Neural progenitor cell (in vitro differentiated cells): ENCODE results near the gene PEX14. TPM values are rescaled to one million over a fixed set of nuclear protein-coding genes. Genes with fewer than 3 reads are reported as not detected.
A peak's percentile ranks its signal among the peaks of the same experiment; 100 is the strongest.

ENCODE experiments used
- DNase-seq: peaks from one replicate; pipeline ENCODE4 v3.0.0-alpha.2; 2016; ENCODE audit warnings: low spot score
- H2AFZ ChIP-seq: fragments of 200-600 bp; sonication (generic); replicated peaks from 2 replicates; pipeline ENCODE4 v1.6.1; 2016; ENCODE audit warnings: antibody characterized with exemption
- H3F3A ChIP-seq: fragments of 200-600 bp; sonication (generic); 2 replicates; pipeline ENCODE4 v1.6.1; 2016; ENCODE audit warnings: antibody characterized with exemption, low read depth
- H3K27ac ChIP-seq: fragments of 200-600 bp; sonication (generic); 2 replicates; pipeline ENCODE4 v1.5.1; 2016; ENCODE audit warnings: mild to moderate bottlenecking
- H3K27me3 ChIP-seq: fragments of 200-600 bp; sonication (generic); 2 replicates; pipeline ENCODE4 v1.6.1; 2016; ENCODE audit warnings: mild to moderate bottlenecking, moderate library complexity
- H3K36me3 ChIP-seq: fragments of 200-600 bp; sonication (generic); 2 replicates; pipeline ENCODE4 v1.5.1; 2016
- H3K4me1 ChIP-seq: fragments of 200-600 bp; sonication (generic); 2 replicates; pipeline ENCODE4 v1.6.1; 2016; ENCODE audit warnings: mixed run types
- H3K4me2 ChIP-seq: fragments of 200-600 bp; sonication (generic); 2 replicates; pipeline ENCODE4 v1.6.1; 2016
- H3K4me3 ChIP-seq: fragments of 200-600 bp; sonication (generic); 2 replicates; pipeline ENCODE4 v1.5.1; 2016
- H3K79me2 ChIP-seq: fragments of 200-600 bp; sonication (generic); 2 replicates; pipeline ENCODE4 v1.6.1; 2016; ENCODE audit warnings: low read depth
- H3K9ac ChIP-seq: fragments of 200-600 bp; sonication (generic); 2 replicates; pipeline ENCODE4 v1.6.1; 2016
- H3K9me3 ChIP-seq: fragments of 200-600 bp; sonication (generic); 2 replicates; pipeline ENCODE4 v1.5.1; 2016; ENCODE audit warnings: low read depth
- H4K20me1 ChIP-seq: fragments of 200-600 bp; sonication (generic); 2 replicates; pipeline ENCODE4 v1.6.1; 2016; ENCODE audit warnings: low read depth
- H3K27ac Mint-ChIP-seq: 3 replicates; pipeline ENCODE4 v1.8.0; 2021; ENCODE audit warnings: mixed read lengths
- H3K27me3 Mint-ChIP-seq: 2 replicates; pipeline ENCODE4 v1.8.0; 2022; ENCODE audit warnings: low read depth, mild to moderate bottlenecking, inconsistent platforms, moderate library complexity, mixed read lengths; ENCODE audit not compliant: insufficient read depth
- H3K36me3 Mint-ChIP-seq: 3 replicates; pipeline ENCODE4 v1.8.0; 2021; ENCODE audit warnings: mixed read lengths
- H3K4me1 Mint-ChIP-seq: 3 replicates; pipeline ENCODE4 v1.8.0; 2021; ENCODE audit warnings: mixed read lengths
- H3K4me3 Mint-ChIP-seq: 3 replicates; pipeline ENCODE4 v1.8.0; 2021; ENCODE audit warnings: mild to moderate bottlenecking, moderate library complexity, mixed read lengths
- H3K9me3 Mint-ChIP-seq: 3 replicates; pipeline ENCODE4 v1.8.0; 2020; ENCODE audit warnings: mixed read lengths
- EZH2 ChIP-seq: fragments of 200-600 bp; sonication (generic); IDR thresholded peaks from 2 replicates; pipeline ENCODE4 v1.6.1; 2017; ENCODE audit warnings: antibody characterized with exemption, mild to moderate bottlenecking, moderate library complexity
- EZH2phosphoT487 ChIP-seq: fragments of 200-600 bp; sonication (generic); IDR thresholded peaks from 2 replicates; pipeline ENCODE4 v1.6.1; 2017; ENCODE audit warnings: antibody characterized with exemption
- total RNA-seq: library from RNA; depleted of rRNA; stranded (reverse); fragments of >200 nt; gene quantifications from 2 replicates; pipeline ENCODE4 v1.2.3, GENCODE V29; 2015; ENCODE audit warnings: low replicate concordance
- TF ChIP-seq, protein P1 (sequence below): fragments of 200-600 bp; sonication (generic); IDR thresholded peaks from 2 replicates; pipeline ENCODE4 v1.5.1; 2017; ENCODE audit warnings: antibody characterized with exemption, mild to moderate bottlenecking

PEX14 gene
- total RNA-seq, 1 donor from 2014 or later = 9.3 TPM

DNA sequence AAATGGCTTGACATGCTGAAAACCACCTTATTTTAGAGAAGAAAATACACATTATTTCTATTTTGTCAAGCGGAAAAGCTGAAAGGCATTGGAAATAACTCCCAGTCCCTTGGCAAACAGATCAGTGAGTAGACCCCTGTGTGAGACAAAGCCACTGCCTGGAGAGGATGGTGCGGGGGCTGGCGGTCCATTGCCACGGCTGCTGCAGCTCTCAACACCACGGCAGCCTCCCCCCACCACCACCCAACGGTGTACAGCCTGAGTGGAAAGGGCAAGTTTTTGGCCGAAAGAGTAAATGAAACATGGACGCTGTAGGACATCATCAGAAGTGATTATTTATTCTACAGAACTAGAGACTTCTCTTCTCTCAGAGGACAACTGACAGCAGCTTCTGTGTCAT is 84.6 kb downstream of the PEX14 start:
- no peak for DNase-seq
- Mint-ChIP-seq H3K27ac (peak overlapping the region; percentile 65), H3K4me3 (no peak overlapping the region), H3K4me1 (peaks cover 35% of the 10 kb centered on the region), H3K9me3 (peaks cover 13% of the 10 kb centered on the region), H3K36me3 (peaks cover 14% of the 10 kb centered on the region), H3K27me3 (no peaks in the 10 kb centered on the region)
- no peak overlapping the region for H3K9ac ChIP-seq
- H3K27ac ChIP-seq = no peak overlapping the region
- no peak overlapping the region for H3K4me3 ChIP-seq
- peaks cover 39% of the 10 kb centered on the region for H4K20me1 ChIP-seq
- no peak overlapping the region for H3K4me2 ChIP-seq
- H3K79me2 ChIP-seq = peaks cover 4% of the 10 kb centered on the region
- H3K36me3 ChIP-seq = no peaks in the 10 kb centered on the region
- H2AFZ ChIP-seq = no peak overlapping the region
- H3K4me1 ChIP-seq = peaks cover 31% of the 10 kb centered on the region
- TF ChIP-seq, protein P1, sequence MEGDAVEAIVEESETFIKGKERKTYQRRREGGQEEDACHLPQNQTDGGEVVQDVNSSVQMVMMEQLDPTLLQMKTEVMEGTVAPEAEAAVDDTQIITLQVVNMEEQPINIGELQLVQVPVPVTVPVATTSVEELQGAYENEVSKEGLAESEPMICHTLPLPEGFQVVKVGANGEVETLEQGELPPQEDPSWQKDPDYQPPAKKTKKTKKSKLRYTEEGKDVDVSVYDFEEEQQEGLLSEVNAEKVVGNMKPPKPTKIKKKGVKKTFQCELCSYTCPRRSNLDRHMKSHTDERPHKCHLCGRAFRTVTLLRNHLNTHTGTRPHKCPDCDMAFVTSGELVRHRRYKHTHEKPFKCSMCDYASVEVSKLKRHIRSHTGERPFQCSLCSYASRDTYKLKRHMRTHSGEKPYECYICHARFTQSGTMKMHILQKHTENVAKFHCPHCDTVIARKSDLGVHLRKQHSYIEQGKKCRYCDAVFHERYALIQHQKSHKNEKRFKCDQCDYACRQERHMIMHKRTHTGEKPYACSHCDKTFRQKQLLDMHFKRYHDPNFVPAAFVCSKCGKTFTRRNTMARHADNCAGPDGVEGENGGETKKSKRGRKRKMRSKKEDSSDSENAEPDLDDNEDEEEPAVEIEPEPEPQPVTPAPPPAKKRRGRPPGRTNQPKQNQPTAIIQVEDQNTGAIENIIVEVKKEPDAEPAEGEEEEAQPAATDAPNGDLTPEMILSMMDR = no peak
- TF ChIP-seq EZH2phosphoT487 (no peak), EZH2 (no peak)
- no peaks in the 10 kb centered on the region for H3K27me3 ChIP-seq
- no peaks in the 10 kb centered on the region for H3K9me3 ChIP-seq
- peaks cover 19% of the 10 kb centered on the region for H3F3A ChIP-seq

DNA sequence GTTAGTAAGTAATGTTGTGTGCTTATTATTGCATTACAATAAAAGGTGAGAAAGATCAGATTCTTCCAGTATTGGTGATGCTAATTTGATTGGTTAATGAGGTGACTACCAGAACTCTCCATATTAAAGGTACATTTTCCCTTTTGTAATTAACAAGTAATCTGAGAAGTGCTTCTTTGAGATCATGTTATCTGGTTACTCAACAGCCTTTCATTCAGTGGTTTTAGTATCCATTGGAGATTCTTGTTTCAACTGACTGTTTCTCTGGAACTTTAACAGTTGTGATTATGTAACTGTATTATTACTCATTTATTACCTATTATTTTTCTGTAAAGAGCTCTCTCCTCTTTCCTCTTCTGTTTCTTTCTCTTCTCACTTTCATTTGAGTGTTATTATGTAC is 86.7 kb downstream of the PEX14 start:
- TF ChIP-seq EZH2 = no peak
- TF ChIP-seq, protein P1 = no peak
- no peak for TF ChIP-seq EZH2phosphoT487
- H3K4me1 Mint-ChIP-seq = peaks cover 18% of the 10 kb centered on the region
- no peak overlapping the region for H3K4me3 Mint-ChIP-seq
- Histone ChIP-seq H3K27me3 (no peaks in the 10 kb centered on the region), H3K27ac (no peak overlapping the region), H3K4me3 (no peak overlapping the region), H3K36me3 (no peaks in the 10 kb centered on the region), H3K4me1 (peaks cover 9% of the 10 kb centered on the region), H3K9ac (no peak overlapping the region), H2AFZ (no peak overlapping the region), H3K9me3 (no peaks in the 10 kb centered on the region), H3K79me2 (peaks cover 4% of the 10 kb centered on the region), H3K4me2 (no peak overlapping the region), H4K20me1 (peaks cover 18% of the 10 kb centered on the region), H3F3A (peaks cover 4% of the 10 kb centered on the region)
- peaks cover 19% of the 10 kb centered on the region for H3K9me3 Mint-ChIP-seq
- no peaks in the 10 kb centered on the region for H3K27me3 Mint-ChIP-seq
- no peak for DNase-seq
- H3K27ac Mint-ChIP-seq = no peak overlapping the region
- H3K36me3 Mint-ChIP-seq = peaks cover 14% of the 10 kb centered on the region

DNA sequence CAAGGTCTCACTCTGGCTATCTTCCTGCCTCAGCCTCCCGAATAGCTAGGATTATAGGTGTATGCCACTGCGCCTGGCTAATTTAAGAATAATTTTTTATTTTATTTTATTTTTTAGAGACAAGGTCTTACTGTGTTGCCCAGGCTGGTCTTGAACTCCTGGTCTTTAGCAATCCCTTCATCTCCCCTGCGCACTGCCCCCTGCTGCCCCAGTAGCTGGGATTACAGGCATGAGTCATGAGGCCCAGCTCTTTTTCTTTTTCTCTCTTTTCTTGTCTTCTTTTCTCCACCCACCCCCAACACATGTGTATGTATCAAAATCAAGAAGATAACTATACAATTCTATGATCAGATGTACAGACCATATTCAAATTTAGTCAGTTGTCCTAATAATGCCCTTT is 87.2 kb downstream of the PEX14 start:
- Mint-ChIP-seq H3K36me3 (peaks cover 14% of the 10 kb centered on the region), H3K4me3 (no peak overlapping the region), H3K9me3 (peaks cover 19% of the 10 kb centered on the region), H3K27ac (no peak overlapping the region), H3K27me3 (no peaks in the 10 kb centered on the region), H3K4me1 (peaks cover 14% of the 10 kb centered on the region)
- Histone ChIP-seq H2AFZ (no peak overlapping the region), H3K79me2 (peaks cover under 1% of the 10 kb centered on the region), H3F3A (peaks cover 2% of the 10 kb centered on the region), H3K27ac (no peak overlapping the region), H3K36me3 (no peaks in the 10 kb centered on the region), H4K20me1 (peaks cover 15% of the 10 kb centered on the region), H3K4me3 (no peak overlapping the region), H3K9ac (no peak overlapping the region), H3K4me2 (no peak overlapping the region), H3K9me3 (no peaks in the 10 kb centered on the region), H3K4me1 (peaks cover 9% of the 10 kb centered on the region), H3K27me3 (no peaks in the 10 kb centered on the region)
- DNase-seq = no peak
- TF ChIP-seq, protein P1 = peak; percentile 33
- TF ChIP-seq EZH2 = no peak
- no peak for TF ChIP-seq EZH2phosphoT487
